ENCODE data around the gene BICDL2. TPM values are rescaled to one million over a fixed set of nuclear protein-coding genes. Genes with fewer than 3 reads are reported as not detected.

BICDL2 gene
- total and polyA plus RNA-seq, 4 experiments from 2014 or later, result not detected

- H3K4me3 ChIP-seq (ENCODE audit: low read length in 2 of 2), result no peak overlapping the region
- H3K9me3 Mint-ChIP-seq, result no peaks in the 10 kb centered on the region
- DNase-seq, result no peak
- intact Hi-C loops (cut with micrococcal nuclease), result no loop called here
- no peaks in the 10 kb centered on the region for H3K9me3 ChIP-seq (ENCODE audit: control insufficient read depth in 1 of 2, low read length in 2 of 2)
- POLR2A ChIA-PET (ENCODE audit: partially characterized antibody), result interaction anchor here (0.9 to 6.7 kb wide), 12 partner anchors 10 to 99 kb away, joined by 3 to 129 read pairs (median 22); partner anchors contain the start of genes TNFRSF12A and ZNF213
- H3K4me3 Mint-ChIP-seq, result peak overlapping the region; percentile 77 to 95 (median 90)
- H3K27me3 Mint-ChIP-seq, result no peaks in the 10 kb centered on the region
- H3K27ac Mint-ChIP-seq, result peak overlapping the region; percentile 83 to 95 (median 90)
- H3K27me3 ChIP-seq (ENCODE audit: insufficient read depth, low read length), result no peaks in the 10 kb centered on the region
- peak overlapping the region; percentile 89 for H3K27ac ChIP-seq (ENCODE audit: low read depth, low read length)
- CTCF ChIA-PET (ENCODE audit: partially characterized antibody), result interaction anchor here (0.9 to 13.3 kb wide), 14 partner anchors 7 to 112 kb away, joined by 3 to 362 read pairs (median 13); partner anchors contain the start of genes ZNF213 and ZSCAN10
- H3K4me1 Mint-ChIP-seq, result peaks cover 29 to 75% (median 55%) of the 10 kb centered on the region in 4 donors
- no peaks in the 10 kb centered on the region for H3K36me3 ChIP-seq (ENCODE audit: insufficient read depth, low read length)
- peaks cover 79% of the 10 kb centered on the region for H3K4me1 ChIP-seq (ENCODE audit: insufficient read depth, low read length)
- H3K36me3 Mint-ChIP-seq, result peaks cover 1 to 18% of the 10 kb centered on the region in 2 donors
Observed at GRCh38 chr16:3060339-3061127, 23.8 kb upstream of the BICDL2 start.

GRCh38 chr16:3059723-3060242 is 23.0 kb upstream of the BICDL2 start:
- Mint-ChIP-seq H3K9me3 (no peaks in the 10 kb centered on the region), H3K27ac (peak overlapping the region; percentile 83 to 95 (median 90)), H3K27me3 (no peaks in the 10 kb centered on the region), H3K4me1 (peaks cover 35 to 75% (median 58%) of the 10 kb centered on the region in 4 donors), H3K36me3 (peaks cover 4 to 17% of the 10 kb centered on the region in 2 donors), H3K4me3 (peak overlapping the region; percentile 77 to 95 (median 90))
- POLR2A ChIA-PET (ENCODE audit: partially characterized antibody), result interaction anchor here (0.7 to 6.7 kb wide), 22 partner anchors 8 to 449 kb away, joined by 3 to 129 read pairs (median 12); partner anchors contain the start of genes TNFRSF12A, ZNF174, ZNF213 and ZSCAN10
- Histone ChIP-seq H3K36me3 (ENCODE audit: insufficient read depth, low read length) (no peaks in the 10 kb centered on the region), H3K9me3 (ENCODE audit: control insufficient read depth in 1 of 2, low read length in 2 of 2) (no peaks in the 10 kb centered on the region), H3K27me3 (ENCODE audit: insufficient read depth, low read length) (no peaks in the 10 kb centered on the region), H3K4me1 (ENCODE audit: insufficient read depth, low read length) (peaks cover 81% of the 10 kb centered on the region), H3K4me3 (ENCODE audit: low read length in 2 of 2) (peak overlapping the region; percentile 23 to 89), H3K27ac (ENCODE audit: low read depth, low read length) (peak overlapping the region; percentile 89)
- DNase-seq, result no peak
- intact Hi-C loops (cut with micrococcal nuclease), result loop anchor here (1.0 to 2.0 kb wide), 7 partner anchors 15 to 107 kb away; no protein-coding TSS in a partner anchor
- CTCF ChIA-PET (ENCODE audit: partially characterized antibody), result interaction anchor here (0.9 to 13.3 kb wide), 19 partner anchors 8 to 113 kb away, joined by 3 to 362 read pairs (median 10); partner anchors contain the start of genes ZNF213 and ZSCAN10

- Mint-ChIP-seq H3K27me3 (no peaks in the 10 kb centered on the region), H3K27ac (peak overlapping the region; percentile 89 to 95 (median 92)), H3K9me3 (no peaks in the 10 kb centered on the region), H3K4me3 (peak overlapping the region; percentile 90 to 95 (median 94)), H3K36me3 (peaks cover 4 to 18% of the 10 kb centered on the region in 2 donors), H3K4me1 (peaks cover 36 to 74% (median 58%) of the 10 kb centered on the region in 4 donors)
- H3K27ac ChIP-seq (ENCODE audit: low read depth, low read length), result peak overlapping the region; percentile 89
- POLR2A ChIA-PET (ENCODE audit: partially characterized antibody), result interaction anchor here (0.7 to 6.7 kb wide), 29 partner anchors 8 to 450 kb away, joined by 3 to 129 read pairs (median 7); partner anchors contain the start of genes MMP25, ZNF174, ZNF213 and ZSCAN10
- H3K27me3 ChIP-seq (ENCODE audit: insufficient read depth, low read length), result no peaks in the 10 kb centered on the region
- peak; percentile 76 to 90 (median 85) for DNase-seq
- intact Hi-C loops (cut with micrococcal nuclease), result loop anchor here (1.0 to 2.0 kb wide), 7 partner anchors 16 to 107 kb away; no protein-coding TSS in a partner anchor
- H3K4me1 ChIP-seq (ENCODE audit: insufficient read depth, low read length), result peaks cover 79% of the 10 kb centered on the region
- H3K36me3 ChIP-seq (ENCODE audit: insufficient read depth, low read length), result no peaks in the 10 kb centered on the region
- peak overlapping the region; percentile 23 to 89 for H3K4me3 ChIP-seq (ENCODE audit: low read length in 2 of 2)
- CTCF ChIA-PET (ENCODE audit: partially characterized antibody), result interaction anchor here (0.7 to 13.3 kb wide), 30 partner anchors 9 to 204 kb away, joined by 3 to 362 read pairs (median 4); partner anchors contain the start of genes HCFC1R1, THOC6, ZNF213 and ZSCAN10
- no peaks in the 10 kb centered on the region for H3K9me3 ChIP-seq (ENCODE audit: control insufficient read depth in 1 of 2, low read length in 2 of 2)
Observed at GRCh38 chr16:3059041-3059722, 22.4 kb upstream of the BICDL2 start.

- H3K27ac ChIP-seq (ENCODE audit: low read depth, low read length), result peak overlapping the region; percentile 89
- ChIA-PET CTCF (ENCODE audit: partially characterized antibody) (interaction anchor here (0.6 to 13.3 kb wide), 24 partner anchors 9 to 204 kb away, joined by 3 to 362 read pairs (median 6); partner anchors contain the start of genes HCFC1R1, THOC6, ZNF213 and ZSCAN10), POLR2A (ENCODE audit: partially characterized antibody) (interaction anchor here (0.6 to 6.7 kb wide), 29 partner anchors 9 to 399 kb away, joined by 3 to 129 read pairs (median 7); partner anchors contain the start of genes MMP25, ZNF174, ZNF213 and ZSCAN10)
- no peaks in the 10 kb centered on the region for H3K9me3 ChIP-seq (ENCODE audit: control insufficient read depth in 1 of 2, low read length in 2 of 2)
- intact Hi-C loops (cut with micrococcal nuclease), result loop anchor here (1.0 to 2.0 kb wide), 8 partner anchors 16 to 108 kb away; no protein-coding TSS in a partner anchor
- Mint-ChIP-seq H3K27ac (peak overlapping the region; percentile 82 to 93 (median 90)), H3K27me3 (no peaks in the 10 kb centered on the region), H3K4me3 (peak overlapping the region; percentile 90 to 95 (median 94)), H3K9me3 (no peaks in the 10 kb centered on the region), H3K36me3 (peaks cover 4 to 22% of the 10 kb centered on the region in 2 donors), H3K4me1 (peaks cover 34 to 74% (median 57%) of the 10 kb centered on the region in 4 donors)
- no peaks in the 10 kb centered on the region for H3K27me3 ChIP-seq (ENCODE audit: insufficient read depth, low read length)
- peak; percentile 43 to 69 (median 48) for DNase-seq
- peak overlapping the region in 1 of 2 donors; percentile 89 for H3K4me3 ChIP-seq (ENCODE audit: low read length in 2 of 2)
- peaks cover 71% of the 10 kb centered on the region for H3K4me1 ChIP-seq (ENCODE audit: insufficient read depth, low read length)
- H3K36me3 ChIP-seq (ENCODE audit: insufficient read depth, low read length), result no peaks in the 10 kb centered on the region
Observed at GRCh38 chr16:3058139-3059030, 21.6 kb upstream of the BICDL2 start.

GRCh38 chr16:3057181-3058138 is 20.7 kb upstream of the BICDL2 start:
- no peaks in the 10 kb centered on the region for H3K27me3 ChIP-seq (ENCODE audit: insufficient read depth, low read length)
- peak in 1 of 5 donors; percentile 44 for DNase-seq
- no peaks in the 10 kb centered on the region for H3K36me3 ChIP-seq (ENCODE audit: insufficient read depth, low read length)
- ChIA-PET CTCF (ENCODE audit: partially characterized antibody) (interaction anchor here (1.0 to 13.3 kb wide), 13 partner anchors 10 to 115 kb away, joined by 3 to 362 read pairs (median 13); partner anchors contain the start of genes HCFC1R1, THOC6, ZNF213 and ZSCAN10), POLR2A (ENCODE audit: partially characterized antibody) (interaction anchor here (0.6 to 6.7 kb wide), 22 partner anchors 9 to 109 kb away, joined by 3 to 129 read pairs (median 12); partner anchors contain the start of genes MMP25, ZNF213 and ZSCAN10)
- H3K4me1 ChIP-seq (ENCODE audit: insufficient read depth, low read length), result peaks cover 63% of the 10 kb centered on the region
- Mint-ChIP-seq H3K9me3 (no peaks in the 10 kb centered on the region), H3K4me3 (peak overlapping the region; percentile 53 to 68 (median 63)), H3K4me1 (peaks cover 29 to 67% (median 51%) of the 10 kb centered on the region in 4 donors), H3K27ac (peak overlapping the region; percentile 2 to 84 (median 78)), H3K27me3 (no peaks in the 10 kb centered on the region), H3K36me3 (peaks cover 4 to 22% of the 10 kb centered on the region in 2 donors)
- H3K27ac ChIP-seq (ENCODE audit: low read depth, low read length), result peak overlapping the region; percentile 89
- intact Hi-C loops (cut with micrococcal nuclease), result loop anchor here (1.0 to 2.0 kb wide), 2 partner anchors 17 to 26 kb away; no protein-coding TSS in a partner anchor
- no peaks in the 10 kb centered on the region for H3K9me3 ChIP-seq (ENCODE audit: control insufficient read depth in 1 of 2, low read length in 2 of 2)
- peak overlapping the region in 1 of 2 donors; percentile 89 for H3K4me3 ChIP-seq (ENCODE audit: low read length in 2 of 2)
